Pulmonary artery endothelial cell (primary cell): ENCODE results near the gene PKNOX1. TPM values are rescaled to one million over a fixed set of nuclear protein-coding genes. Genes with fewer than 3 reads are reported as not detected.
"Not testable (repeated sequence)": the region's sequence is repeated elsewhere in the genome, so short reads cannot be mapped to it uniquely, and the experiment has no call there.

Experiments
- DNase-seq: peaks from one replicate; pipeline ENCODE4 v3.0.0-alpha.2; 2011; ENCODE audit warnings: low read depth, low spot score
- total RNA-seq: library from RNA; depleted of rRNA; stranded (reverse); fragments of >200 nt; gene quantifications from 2 replicates; pipeline ENCODE4 v1.2.3, GENCODE V29; 2014

PKNOX1 gene
- total RNA-seq, 1 donor from 2014 or later, result 20.9 TPM

- no peak for DNase-seq
Measured at GRCh38 chr21:43020177-43020576, 45.8 kb downstream of the PKNOX1 start.

- no peak for DNase-seq
Measured at GRCh38 chr21:43020771-43021170, 46.4 kb downstream of the PKNOX1 start.

GRCh38 chr21:43021191-43021590 lies 46.8 kb downstream of the PKNOX1 start:
- no peak for DNase-seq

- no peak for DNase-seq
Measured at GRCh38 chr21:43021756-43022600, 47.6 kb downstream of the PKNOX1 start.

GRCh38 chr21:43023175-43023574 lies 48.8 kb downstream of the PKNOX1 start:
- no peak for DNase-seq

GRCh38 chr21:43024439-43025136 lies 50.2 kb downstream of the PKNOX1 start:
- no peak for DNase-seq

GRCh38 chr21:43025636-43026180 lies 51.3 kb downstream of the PKNOX1 start:
- no peak for DNase-seq

- DNase-seq, result no peak
Measured at GRCh38 chr21:43027846-43028731, 53.7 kb downstream of the PKNOX1 start.

- no peak for DNase-seq
Measured at GRCh38 chr21:43029785-43030184, 55.4 kb downstream of the PKNOX1 start.

GRCh38 chr21:43031121-43031619 lies 56.8 kb downstream of the PKNOX1 start:
- no peak for DNase-seq

- DNase-seq, result no peak
Measured at GRCh38 chr21:43034101-43034500, 59.7 kb downstream of the PKNOX1 start.

GRCh38 chr21:43034826-43035225 lies 60.5 kb downstream of the PKNOX1 start:
- DNase-seq, result no peak

- not testable (repeated sequence) for DNase-seq
Measured at GRCh38 chr21:43036889-43037288, 62.5 kb downstream of the PKNOX1 start.

- DNase-seq, result not testable (repeated sequence)
Measured at GRCh38 chr21:43037918-43038658, 63.7 kb downstream of the PKNOX1 start.

GRCh38 chr21:43038659-43039044 lies 64.3 kb downstream of the PKNOX1 start:
- not testable (repeated sequence) for DNase-seq

- DNase-seq, result not testable (repeated sequence)
Measured at GRCh38 chr21:43042169-43042568, 67.8 kb downstream of the PKNOX1 start.

GRCh38 chr21:43043291-43043690 lies 68.9 kb downstream of the PKNOX1 start:
- DNase-seq, result not testable (repeated sequence)

GRCh38 chr21:43044547-43044946 lies 70.2 kb downstream of the PKNOX1 start:
- DNase-seq, result not testable (repeated sequence)

- not testable (repeated sequence) for DNase-seq
Measured at GRCh38 chr21:43045165-43045875, 71.0 kb downstream of the PKNOX1 start.
